Bronchial epithelial cell (primary cell): ENCODE measurements around the gene HOXD8. TPM values are rescaled to one million over a fixed set of nuclear protein-coding genes. Genes with fewer than 3 reads are reported as not detected.
A peak's percentile ranks its signal among the peaks of the same experiment; 100 is the strongest.

Experiments
- DNase-seq: peaks from one replicate; pipeline ENCODE4 v3.0.0-alpha.2; 2010; ENCODE audit warnings: low read depth
- FAIRE-seq: peaks from 2 replicates; lab custom pipeline; 2011; peaks lifted over from hg19 to GRCh38; lab: Jason Lieb, UNC
- H3K27me3 ChIP-seq: 2 replicates; pipeline ENCODE4 v1.5.1; 2011; ENCODE audit warnings: low read length; ENCODE audit not compliant: control insufficient read depth, insufficient read depth
- H3K36me3 ChIP-seq: 2 replicates; pipeline ENCODE4 v1.5.1; 2011; ENCODE audit warnings: low read length; ENCODE audit not compliant: control insufficient read depth, insufficient read depth
- H3K4me3 ChIP-seq: 2 replicates; pipeline ENCODE4 v1.5.1; 2011; ENCODE audit warnings: mild to moderate bottlenecking, low read depth, low read length, control low read depth
- CTCF ChIP-seq: IDR thresholded peaks from 2 replicates; pipeline ENCODE4 v1.5.1; 2011; ENCODE audit warnings: mild to moderate bottlenecking, moderate library complexity, low read length, control low read depth, inconsistent platforms; ENCODE audit not compliant: insufficient read depth, severe bottlenecking
- total RNA-seq: library from RNA; depleted of rRNA; stranded (reverse); fragments of >200 nt; gene quantifications from 2 replicates; pipeline ENCODE4 v1.2.1, GENCODE V29; 2014

Gene HOXD8
- total RNA-seq, 1 donor from 2014 or later: not detected

- FAIRE-seq: no peak
- TF ChIP-seq CTCF: no peak
- H3K36me3 ChIP-seq: no peaks in the 10 kb centered on the region
- no peak overlapping the region for H3K4me3 ChIP-seq
- DNase-seq: no peak
- H3K27me3 ChIP-seq: peaks cover 70% of the 10 kb centered on the region
Observed at GRCh38 chr2:176125772-176126054, 3.8 kb upstream of the HOXD8 start.

- FAIRE-seq: no peak
- peak; percentile 43 for DNase-seq
- no peak overlapping the region for H3K4me3 ChIP-seq
Observed at GRCh38 chr2:176126929-176127773, 2.4 kb upstream of the HOXD8 start.

GRCh38 chr2:176127774-176128072 lies 1.8 kb upstream of the HOXD8 start:
- TF ChIP-seq CTCF: no peak
- Histone ChIP-seq H3K4me3 (no peak overlapping the region), H3K27me3 (peaks cover 71% of the 10 kb centered on the region), H3K36me3 (no peaks in the 10 kb centered on the region)
- DNase-seq (no peak), FAIRE-seq (no peak)

More at GRCh38 chr2:176126929-176127773, 2.4 kb upstream of the HOXD8 start:
- peaks cover 70% of the 10 kb centered on the region for H3K27me3 ChIP-seq
- peak; percentile 59 for TF ChIP-seq CTCF
- H3K36me3 ChIP-seq: no peaks in the 10 kb centered on the region

- Histone ChIP-seq H3K27me3 (peaks cover 74% of the 10 kb centered on the region), H3K36me3 (no peaks in the 10 kb centered on the region), H3K4me3 (no peak overlapping the region)
- FAIRE-seq (no peak), DNase-seq (no peak)
- TF ChIP-seq CTCF: no peak
Observed at GRCh38 chr2:176128172-176128981, 1.1 kb upstream of the HOXD8 start.

- DNase-seq: no peak
- no peak for TF ChIP-seq CTCF
- H3K27me3 ChIP-seq: peaks cover 69% of the 10 kb centered on the region
- FAIRE-seq: no peak
- H3K4me3 ChIP-seq: no peak overlapping the region
- H3K36me3 ChIP-seq: no peaks in the 10 kb centered on the region
Observed at GRCh38 chr2:176129813-176130146, 275 bp downstream of the HOXD8 start.
